Fibroblast of the conjunctiva (primary cell): ENCODE measurements around the gene EHBP1.
A peak's percentile ranks its signal among the peaks of the same experiment; 100 is the strongest.

ENCODE experiments used
- DNase-seq: peaks from one replicate; pipeline ENCODE4 v3.0.0-alpha.2; 2010; ENCODE audit warnings: low read depth

Gene EHBP1

DNA sequence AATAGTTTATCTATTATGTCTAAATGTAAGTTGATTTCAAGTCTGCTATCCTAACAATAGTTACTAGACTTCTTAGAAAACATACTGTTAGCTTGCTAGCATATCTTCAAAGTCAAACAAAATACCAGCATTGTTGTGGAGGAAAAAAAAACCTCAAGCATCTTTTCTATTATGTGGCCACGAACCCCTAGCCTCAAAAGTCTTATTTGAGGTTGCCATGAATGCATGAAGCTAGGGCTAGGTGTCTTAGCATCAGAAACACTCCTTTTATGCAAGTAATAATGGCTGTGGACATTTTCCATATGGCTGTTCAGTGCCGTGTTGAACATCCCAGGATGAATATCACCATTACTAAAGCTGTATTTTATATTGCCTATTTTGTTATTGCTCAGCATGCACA is 258.5 kb downstream of the EHBP1 start:
- DNase-seq: no peak

- no peak for DNase-seq
These were observed 259.2 kb downstream of the EHBP1 start for GRCh38 chr2:62964671-62965070.

GRCh38 chr2:62966991-62967390 is 261.5 kb downstream of the EHBP1 start:
- no peak for DNase-seq

- DNase-seq: no peak
These were observed 262.7 kb downstream of the EHBP1 start for GRCh38 chr2:62968168-62968567.

DNA sequence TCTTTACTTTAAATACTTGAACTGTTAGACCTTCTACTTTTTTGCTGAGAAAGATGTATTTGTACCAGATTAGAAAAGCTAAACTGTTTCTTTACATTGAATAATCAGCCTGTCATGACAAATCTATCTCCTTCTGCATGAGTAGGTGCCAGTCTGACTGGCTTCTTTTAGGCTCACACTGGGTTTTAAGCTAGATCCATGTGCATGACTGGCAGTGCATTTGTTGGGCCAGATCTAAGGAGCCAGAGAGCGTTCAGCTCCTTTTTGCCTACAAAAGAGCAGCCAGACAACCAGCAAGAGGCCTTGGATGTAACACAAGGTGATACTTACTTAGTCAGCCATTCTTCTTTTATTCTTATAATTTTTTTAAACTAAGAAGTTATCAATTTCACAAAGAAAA is 263.2 kb downstream of the EHBP1 start:
- DNase-seq: no peak

GRCh38 chr2:62971936-62972335 is 266.4 kb downstream of the EHBP1 start:
- no peak for DNase-seq

- DNase-seq: no peak
These were observed 267.1 kb downstream of the EHBP1 start for GRCh38 chr2:62972601-62973000.

GRCh38 chr2:62974999-62975398 is 269.5 kb downstream of the EHBP1 start:
- DNase-seq: no peak

GRCh38 chr2:62991605-62992004 is 286.1 kb downstream of the EHBP1 start:
- DNase-seq: no peak

- no peak for DNase-seq
These were observed 287.0 kb downstream of the EHBP1 start for GRCh38 chr2:62992561-62992960.

DNA sequence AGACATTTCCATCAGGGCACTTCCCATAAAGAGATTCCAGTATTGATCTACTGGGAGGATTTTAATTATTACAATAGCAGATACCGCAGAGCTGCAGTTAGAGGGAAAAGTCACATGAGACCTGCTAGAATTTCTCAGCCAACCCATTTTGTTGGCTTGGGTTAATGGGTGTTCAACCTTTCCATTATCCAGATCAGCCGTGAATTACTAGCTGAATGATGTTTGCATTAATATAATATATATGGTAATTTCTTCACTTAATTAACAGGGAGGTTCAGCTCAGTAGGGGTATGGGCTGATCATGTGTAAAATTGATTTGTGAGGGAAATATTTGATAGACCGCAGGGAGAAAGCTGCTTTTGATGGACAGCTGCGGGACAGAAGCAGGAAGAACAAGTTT is 288.7 kb downstream of the EHBP1 start:
- no peak for DNase-seq

DNA sequence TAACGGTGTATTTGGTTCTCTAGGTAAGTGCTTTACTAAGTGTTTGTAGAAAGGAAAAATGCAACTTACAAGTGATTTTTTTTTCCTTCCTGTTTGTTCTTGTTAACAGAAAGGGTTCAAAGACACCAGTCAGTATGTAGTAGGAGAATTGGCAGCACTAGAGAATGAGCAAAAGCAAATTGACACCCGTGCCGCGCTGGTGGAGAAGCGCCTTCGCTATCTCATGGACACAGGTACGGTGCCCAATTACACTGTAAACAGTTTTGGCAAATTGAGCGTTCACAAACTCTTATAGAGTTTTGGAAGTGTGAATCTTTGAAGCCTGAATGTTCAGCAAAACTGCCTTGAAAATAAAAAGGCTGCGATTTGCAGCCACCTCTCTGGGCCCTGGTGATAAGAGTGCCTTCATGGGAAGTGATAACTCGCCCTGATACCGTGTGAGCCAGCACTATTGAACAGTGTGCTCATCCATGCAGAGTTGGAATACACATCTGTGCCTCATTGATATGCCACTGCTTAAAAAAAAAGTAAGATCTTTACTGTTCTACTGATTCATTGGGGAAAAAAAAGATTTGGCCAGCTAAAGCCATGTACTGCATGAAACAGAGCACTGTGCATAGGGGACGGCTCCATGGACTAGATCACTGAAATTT is 291.1 kb downstream of the EHBP1 start:
- no peak for DNase-seq

- DNase-seq: no peak
These were observed 293.4 kb downstream of the EHBP1 start for GRCh38 chr2:62998949-62999348.

GRCh38 chr2:62999905-63000304 is 294.4 kb downstream of the EHBP1 start:
- peak; percentile 33 for DNase-seq

- no peak for DNase-seq
These were observed 295.3 kb downstream of the EHBP1 start for GRCh38 chr2:63000801-63001200.

GRCh38 chr2:63001576-63001975 is 296.1 kb downstream of the EHBP1 start:
- DNase-seq: no peak

GRCh38 chr2:63003351-63003750 is 297.8 kb downstream of the EHBP1 start:
- DNase-seq: no peak

GRCh38 chr2:63007813-63008458 is 302.4 kb downstream of the EHBP1 start:
- DNase-seq: no peak

DNA sequence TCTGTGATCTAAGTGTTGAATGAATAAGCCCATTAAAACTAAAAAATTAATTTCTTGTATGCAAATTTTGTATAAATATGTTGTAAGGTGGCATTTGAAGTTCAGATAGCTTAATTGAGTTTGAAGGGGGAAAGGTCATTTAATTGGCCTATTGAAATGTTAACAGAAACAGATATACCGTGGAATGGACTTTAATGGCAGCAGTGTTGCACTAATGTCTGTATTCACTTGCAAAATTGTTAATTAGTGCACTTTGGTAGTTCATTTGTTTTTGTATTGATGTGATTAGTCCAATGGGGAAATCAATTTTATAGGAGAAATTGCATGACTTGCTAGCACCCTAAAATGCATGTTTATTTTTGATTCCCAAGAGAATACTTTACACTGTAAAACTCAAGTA is 303.3 kb downstream of the EHBP1 start:
- DNase-seq: no peak

- no peak for DNase-seq
These were observed 304.0 kb downstream of the EHBP1 start for GRCh38 chr2:63009490-63009889.

DNA sequence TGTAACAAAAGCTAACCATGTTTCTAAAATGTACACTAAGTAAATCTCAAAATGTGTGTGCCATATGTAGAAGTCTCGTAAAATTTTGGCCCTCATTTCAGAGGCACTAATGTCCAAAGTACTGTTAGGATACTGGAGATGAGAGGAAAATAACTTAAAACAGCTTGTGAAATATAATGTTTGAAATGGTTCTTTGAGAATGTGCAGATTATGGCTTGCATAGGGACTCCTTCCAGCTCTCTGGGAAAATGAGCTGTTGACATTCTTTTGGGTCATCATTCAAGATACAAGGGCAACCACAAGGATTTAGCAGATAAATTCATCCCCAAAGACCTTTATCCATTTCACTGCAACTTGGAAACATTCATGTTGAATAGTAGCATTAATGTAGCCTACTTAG is 307.0 kb downstream of the EHBP1 start:
- DNase-seq: no peak

- no peak for DNase-seq
These were observed 307.9 kb downstream of the EHBP1 start for GRCh38 chr2:63013438-63013837.

DNA sequence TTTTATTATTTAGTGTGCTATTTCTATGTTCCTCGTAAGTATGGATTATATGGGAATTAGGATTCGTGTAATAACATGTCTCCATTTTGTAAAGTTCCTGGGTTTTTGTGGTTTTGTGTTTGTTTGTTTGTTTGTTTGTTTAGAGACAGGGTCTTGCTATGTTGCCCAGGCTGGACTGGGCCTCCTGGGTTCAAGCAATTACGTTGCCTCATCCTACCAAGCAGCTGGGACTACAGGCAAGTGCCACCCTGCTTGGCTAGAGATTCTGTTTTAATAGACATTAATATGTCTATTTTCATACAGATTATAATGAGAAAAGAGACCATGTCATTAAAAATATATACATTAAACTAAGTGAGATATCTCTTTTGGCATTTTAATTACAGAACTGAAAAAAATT is 309.9 kb downstream of the EHBP1 start:
- no peak for DNase-seq

DNA sequence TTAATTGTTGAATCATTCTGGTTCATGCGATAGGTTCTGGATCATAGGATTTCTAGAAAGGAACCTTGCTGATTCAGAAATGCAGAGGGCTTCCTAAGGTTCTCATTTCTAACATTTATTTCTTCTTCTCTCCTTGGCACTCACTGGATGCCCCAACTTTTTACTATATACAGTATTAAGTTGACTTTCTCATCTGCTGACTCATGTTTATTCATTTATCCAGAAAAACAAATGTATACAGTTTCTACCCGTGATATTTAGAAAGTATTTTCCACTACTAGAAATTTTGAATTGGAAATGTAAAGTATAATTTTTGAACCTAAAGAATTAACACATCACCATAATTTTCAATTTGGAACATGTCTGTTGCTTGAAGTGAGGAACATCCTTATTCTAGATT is 312.9 kb downstream of the EHBP1 start:
- DNase-seq: no peak
